ENCODE data around the gene ATP5PB.

ATP5PB gene

DNA sequence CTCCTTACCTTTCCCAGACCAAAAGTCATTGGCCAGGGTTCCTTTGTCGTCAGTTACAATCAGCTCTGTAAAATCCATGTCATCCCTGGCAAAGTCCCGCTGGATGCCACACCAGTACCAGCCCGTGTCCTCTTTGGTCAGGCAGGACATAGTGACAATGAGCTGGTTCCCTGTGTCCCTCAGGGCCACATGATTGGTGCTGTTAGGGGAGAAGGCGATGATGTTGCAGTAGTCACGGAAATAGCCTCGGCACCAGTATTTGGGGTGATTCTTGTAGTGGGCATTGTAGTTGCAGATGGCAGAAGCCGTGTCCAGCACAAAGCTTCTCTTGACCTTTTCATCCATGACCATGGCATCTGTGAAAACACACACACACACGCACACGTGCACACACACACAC is 39.4 kb downstream of the ATP5PB start:
- Histone ChIP-seq H3K9me2 (ENCODE audit: low read depth, low read length) (no peaks in the 10 kb centered on the region), H3K27ac (ENCODE audit: low read depth, low read length, poor library complexity, severe bottlenecking) (no peak overlapping the region), H2AFZ (ENCODE audit: low read length) (no peak overlapping the region), H3K4me1 (ENCODE audit: insufficient read depth, low read length, severe bottlenecking) (no peaks in the 10 kb centered on the region), H3F3A (ENCODE audit: insufficient read depth, low read length) (no peaks in the 10 kb centered on the region), H3K27me3 (ENCODE audit: insufficient read depth, low read length) (no peaks in the 10 kb centered on the region; the same call in 1 of the 2 replicates), H3K36me3 (ENCODE audit: insufficient read depth, low read length) (no peaks in the 10 kb centered on the region), H3K4me3 (ENCODE audit: low read depth, low read length, poor library complexity, severe bottlenecking) (no peak overlapping the region), H3K4me2 (ENCODE audit: low read length) (no peak overlapping the region), H4K20me1 (ENCODE audit: insufficient read depth, low read length) (no peaks in the 10 kb centered on the region), H3K9me3 (ENCODE audit: low read length) (no peaks in the 10 kb centered on the region), H3K9ac (ENCODE audit: low read length) (no peak overlapping the region), H3K79me2 (ENCODE audit: insufficient read depth, low read length) (no peaks in the 10 kb centered on the region)
- no peak for TF ChIP-seq EZH2 (IDR thresholded peaks at IDR 0.05; ENCODE audit: borderline replicate concordance, low read length)
- TF ChIP-seq, protein P1, sequence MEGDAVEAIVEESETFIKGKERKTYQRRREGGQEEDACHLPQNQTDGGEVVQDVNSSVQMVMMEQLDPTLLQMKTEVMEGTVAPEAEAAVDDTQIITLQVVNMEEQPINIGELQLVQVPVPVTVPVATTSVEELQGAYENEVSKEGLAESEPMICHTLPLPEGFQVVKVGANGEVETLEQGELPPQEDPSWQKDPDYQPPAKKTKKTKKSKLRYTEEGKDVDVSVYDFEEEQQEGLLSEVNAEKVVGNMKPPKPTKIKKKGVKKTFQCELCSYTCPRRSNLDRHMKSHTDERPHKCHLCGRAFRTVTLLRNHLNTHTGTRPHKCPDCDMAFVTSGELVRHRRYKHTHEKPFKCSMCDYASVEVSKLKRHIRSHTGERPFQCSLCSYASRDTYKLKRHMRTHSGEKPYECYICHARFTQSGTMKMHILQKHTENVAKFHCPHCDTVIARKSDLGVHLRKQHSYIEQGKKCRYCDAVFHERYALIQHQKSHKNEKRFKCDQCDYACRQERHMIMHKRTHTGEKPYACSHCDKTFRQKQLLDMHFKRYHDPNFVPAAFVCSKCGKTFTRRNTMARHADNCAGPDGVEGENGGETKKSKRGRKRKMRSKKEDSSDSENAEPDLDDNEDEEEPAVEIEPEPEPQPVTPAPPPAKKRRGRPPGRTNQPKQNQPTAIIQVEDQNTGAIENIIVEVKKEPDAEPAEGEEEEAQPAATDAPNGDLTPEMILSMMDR (IDR thresholded peaks at IDR 0.05; ENCODE audit: low read length): no peak

DNA sequence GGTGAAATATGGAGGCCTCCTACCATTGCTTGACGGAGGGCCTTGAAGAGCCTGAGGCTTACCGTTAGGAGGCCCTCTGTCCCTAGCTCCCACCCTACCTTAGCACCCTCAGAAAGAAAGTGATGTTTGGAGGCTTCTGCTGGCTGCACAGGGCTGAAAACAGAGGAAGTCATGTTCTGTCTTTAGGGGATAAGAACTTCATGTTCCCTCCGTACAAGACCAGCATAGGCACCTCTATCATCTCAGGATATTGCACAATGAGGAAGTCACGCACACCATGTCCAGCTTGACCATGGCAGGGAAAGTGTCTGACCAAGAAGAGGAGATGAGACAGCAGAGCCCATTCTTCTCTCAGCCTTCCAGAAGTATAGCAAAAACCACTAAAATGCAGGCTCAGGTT is 40.3 kb downstream of the ATP5PB start:
- Histone ChIP-seq H3F3A (ENCODE audit: insufficient read depth, low read length) (no peaks in the 10 kb centered on the region), H2AFZ (ENCODE audit: low read length) (no peak overlapping the region), H3K27me3 (ENCODE audit: insufficient read depth, low read length) (no peaks in the 10 kb centered on the region; the same call in 1 of the 2 replicates), H3K4me3 (ENCODE audit: low read depth, low read length, poor library complexity, severe bottlenecking) (no peak overlapping the region), H3K4me1 (ENCODE audit: insufficient read depth, low read length, severe bottlenecking) (no peaks in the 10 kb centered on the region), H3K9me2 (ENCODE audit: low read depth, low read length) (no peaks in the 10 kb centered on the region), H3K79me2 (ENCODE audit: insufficient read depth, low read length) (no peaks in the 10 kb centered on the region), H4K20me1 (ENCODE audit: insufficient read depth, low read length) (no peaks in the 10 kb centered on the region), H3K36me3 (ENCODE audit: insufficient read depth, low read length) (no peaks in the 10 kb centered on the region), H3K4me2 (ENCODE audit: low read length) (no peak overlapping the region), H3K27ac (ENCODE audit: low read depth, low read length, poor library complexity, severe bottlenecking) (no peak overlapping the region), H3K9ac (ENCODE audit: low read length) (no peak overlapping the region), H3K9me3 (ENCODE audit: low read length) (no peaks in the 10 kb centered on the region)
- TF ChIP-seq EZH2 (IDR thresholded peaks at IDR 0.05; ENCODE audit: borderline replicate concordance, low read length): no peak
- TF ChIP-seq, protein P1 (IDR thresholded peaks at IDR 0.05; ENCODE audit: low read length): no peak

DNA sequence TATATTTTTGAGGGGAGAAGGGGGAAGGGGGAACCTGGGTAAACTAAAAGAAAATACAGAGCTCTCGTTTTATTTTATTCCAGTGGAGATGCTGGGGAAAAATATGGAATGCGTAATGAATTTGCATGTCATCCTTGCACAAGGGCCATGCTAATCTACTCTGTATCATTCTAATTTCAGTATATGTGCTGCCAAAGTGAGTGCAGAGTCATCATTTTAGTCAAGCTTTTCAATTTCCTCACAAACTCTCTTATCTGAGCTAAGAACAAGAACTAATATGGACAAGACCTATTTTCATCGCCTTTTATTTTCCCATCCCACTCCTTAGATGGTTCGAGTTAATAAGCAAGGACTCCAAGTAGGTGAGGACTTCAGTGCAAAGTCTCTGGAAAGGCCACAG is 41.0 kb downstream of the ATP5PB start:
- no peaks in the 10 kb centered on the region for H3K4me1 ChIP-seq (ENCODE audit: insufficient read depth, low read length, severe bottlenecking)
- no peaks in the 10 kb centered on the region for H3K9me2 ChIP-seq (ENCODE audit: low read depth, low read length)
- H3F3A ChIP-seq (ENCODE audit: insufficient read depth, low read length): no peaks in the 10 kb centered on the region
- H3K9me3 ChIP-seq (ENCODE audit: low read length): no peaks in the 10 kb centered on the region
- H3K27ac ChIP-seq (ENCODE audit: low read depth, low read length, poor library complexity, severe bottlenecking): no peak overlapping the region
- no peak overlapping the region for H3K4me2 ChIP-seq (ENCODE audit: low read length)
- H3K4me3 ChIP-seq (ENCODE audit: low read depth, low read length, poor library complexity, severe bottlenecking): no peak overlapping the region
- H2AFZ ChIP-seq (ENCODE audit: low read length): no peak overlapping the region
- no peaks in the 10 kb centered on the region for H4K20me1 ChIP-seq (ENCODE audit: insufficient read depth, low read length)
- no peaks in the 10 kb centered on the region; the same call in 1 of the 2 replicates for H3K27me3 ChIP-seq (ENCODE audit: insufficient read depth, low read length)
- H3K79me2 ChIP-seq (ENCODE audit: insufficient read depth, low read length): no peaks in the 10 kb centered on the region
- no peak overlapping the region for H3K9ac ChIP-seq (ENCODE audit: low read length)
- TF ChIP-seq, protein P1 (IDR thresholded peaks at IDR 0.05; ENCODE audit: low read length): no peak
- TF ChIP-seq EZH2 (IDR thresholded peaks at IDR 0.05; ENCODE audit: borderline replicate concordance, low read length): no peak
- no peaks in the 10 kb centered on the region for H3K36me3 ChIP-seq (ENCODE audit: insufficient read depth, low read length)
